Head of caudate nucleus (tissue), 42 donors: Measurements from ENCODE around the gene PNCK.

ENCODE experiments used
- DNase-seq, 42 donors: peaks; one replicate each; pipeline versions ENCODE4 v3.0.0 to v3.0.0-alpha.2; 2020 to 2021; ENCODE audit warnings: mixed read lengths in 7 of 42
- intact Hi-C: fragments of 100-400 bp; cut with DNase I; formaldehyde crosslinking; loops from one replicate; pipeline ENCODE4 v1.15.0; 2022

Gene PNCK

GRCh38 chrX:153625271-153626024, 48.2 kb downstream of the PNCK start:
- intact Hi-C loops, result no loop called here
- peak in 5 of 42 donors; percentile 1 to 32 (median 8) for DNase-seq

- peak in 4 of 42 donors; percentile 5 to 13 (median 8) for DNase-seq
- intact Hi-C loops, result no loop called here
Observed at GRCh38 chrX:153624196-153625091, 49.2 kb downstream of the PNCK start.

- intact Hi-C loops, result no loop called here
- peak in 4 of 42 donors; percentile 3 to 19 (median 6) for DNase-seq
Observed at GRCh38 chrX:153623310-153624029, 50.1 kb downstream of the PNCK start.

GRCh38 chrX:153622661-153623309, 50.8 kb downstream of the PNCK start:
- intact Hi-C loops, result no loop called here
- DNase-seq, result peak in 1 of 42 donors; percentile 20

- intact Hi-C loops, result no loop called here
- peak in 4 of 42 donors; percentile 3 to 18 (median 8) for DNase-seq
Observed at GRCh38 chrX:153621949-153622598, 51.5 kb downstream of the PNCK start.

GRCh38 chrX:153620576-153620975, 53.0 kb downstream of the PNCK start:
- intact Hi-C loops, result no loop called here

More at GRCh38 chrX:153620576-153620975, 53.0 kb downstream of the PNCK start:
- peak in 2 of 42 donors; percentile 4 to 16 for DNase-seq
